Heart right ventricle (tissue), 16 donors: ENCODE measurements around the gene PACS2. TPM values are rescaled to one million over a fixed set of nuclear protein-coding genes. Genes with fewer than 3 reads are reported as not detected.

Source experiments
- ATAC-seq, 8 donors: fragments of 200-7000 bp; cut with Tn5 transposase; one replicate each; pipeline ENCODE4 v1.9.1; 2020; ENCODE audit warnings: mild to moderate bottlenecking in 8 of 8, moderate library complexity in 8 of 8, moderate number of reproducible peaks in 1 of 8
- DNase-seq, 2 donors: peaks; one replicate each; pipeline ENCODE4 v3.0.0-alpha.2; 2020
- H3K27ac ChIP-seq, 10 donors: fragments of 200-600 bp; sonication (generic) in 2 of 10; one replicate each; pipeline versions ENCODE4 v1.5.0 to v1.8.0; 2020 to 2022; ENCODE audit warnings: mild to moderate bottlenecking in 3 of 10
- H3K27me3 ChIP-seq, 7 donors: fragments of 200-600 bp; one replicate each; pipeline ENCODE4 v1.8.0; 2021 to 2022; ENCODE audit warnings: mild to moderate bottlenecking in 2 of 7
- H3K36me3 ChIP-seq, 9 donors: fragments of 200-600 bp; sonication (generic) in 1 of 9; one replicate each; pipeline versions ENCODE4 v1.5.0 to v1.8.0; 2020 to 2022; ENCODE audit warnings: mild to moderate bottlenecking in 2 of 9
- H3K4me1 ChIP-seq, 9 donors: fragments of 200-600 bp; sonication (generic) in 1 of 9; one replicate each; pipeline versions ENCODE4 v1.5.0 to v1.8.0; 2020 to 2022; ENCODE audit warnings: mild to moderate bottlenecking in 4 of 9
- H3K4me3 ChIP-seq, 10 donors: fragments of 200-600 bp; sonication (generic) in 2 of 10; one replicate each; pipeline versions ENCODE4 v1.5.0 to v1.8.0; 2020 to 2022; ENCODE audit warnings: mild to moderate bottlenecking in 7 of 10, moderate library complexity in 2 of 10
- H3K9me3 ChIP-seq, 11 donors: fragments of 200-600 bp in 10 of 11; sonication (generic) in 2 of 11; one replicate each; pipeline versions ENCODE4 v1.5.0 to v1.8.0; 2013 to 2022; ENCODE audit warnings: mild to moderate bottlenecking in 2 of 11, control low read depth in 1 of 11, moderate library complexity in 1 of 11
- CTCF ChIP-seq, 9 donors: fragments of 200-600 bp; sonication (generic) in 2 of 9; IDR thresholded peaks; one replicate each; pipeline versions ENCODE4 v1.5.0 to v1.8.0; 2021 to 2022; ENCODE audit warnings: antibody characterized with exemption in 9 of 9, mild to moderate bottlenecking in 5 of 9, moderate library complexity in 1 of 9
- WGBS, 2 donors: extraction: QIAGEN DNeasy Blood & Tissue Kit; methylation state at CpG; one replicate each; pipeline ENCODE4 v1.1.7; 2013; ENCODE audit warnings: inconsistent platforms in 1 of 2; 5-methylcytosine and 5-hydroxymethylcytosine counted together
- intact Hi-C, 10 donors: fragments of 100-400 bp; cut with DNase I; formaldehyde crosslinking; loops; one replicate each; pipeline versions ENCODE4 v1.11.1 to v1.14.2; 2022
- polyA plus RNA-seq, 2 donors: library from polyadenylated mRNA; stranded (reverse); fragments of 200-250 nt; gene quantifications; one replicate each; pipeline ENCODE4 v1.2.3, GENCODE V29; 2013
- total RNA-seq, 10 donors: library from RNA; stranded (reverse); fragmentation: NEBNext Ultra II Directional in 3 of 10; extraction: Animal tissue kit (Norgen Biotek cat#: 25700) in 3 of 10; gene quantifications; one replicate each; pipeline versions ENCODE4 v1.2.1 to v1.2.4, GENCODE V29; 2021 to 2023
- donor health status: Arrhythmogenic right ventricular cardiomyopathy.
- donor health status: ischemic (EF 13 %, LVEDD 7.1; RV severe dilation, severe dysfunction).
- donor health status: healthy with polysubstance abuse.
- donor health status: DM: no; HTN: yes; CAD: no.
- donor health status: DM: no; HTN: no; CAD: no.
- donor health status: ischemic (EF 25% LVEDD 6.9; RV normal size, moderate dysfunction).
- donor health status: ischemic (EF 25% LVEDD 5.7; RV mildly dilated, moderate dysfunction).
- donor health status: healthy.
- donor health status: DM: yes; HTN: yes; CAD: no.
- donor health status: Ischemic cardiomyopathy.
- donor health status: ischemic (EF 35%, LVEDD 5.7; RV mildly dilated, moderate dysfunction).
- donor health status: nonischemic (EF 11% LVEDD 7.7; RV severe dilation, severe dysfunction).
- donor health status: DM: yes; HTN: yes; CAD: no.
- donor health status: PGD.
- donor health status: ischemic (EF 29% LVEDD 5.4; RV normal size, mild dysfunction).
- donor health status: nonischemic (EF 23%, LVEDD 6.1; RV moderate dilation, normal function).

PACS2 gene
- total and polyA plus RNA-seq, 12 donors = 41.8 to 123 (median 54.6) TPM

DNA sequence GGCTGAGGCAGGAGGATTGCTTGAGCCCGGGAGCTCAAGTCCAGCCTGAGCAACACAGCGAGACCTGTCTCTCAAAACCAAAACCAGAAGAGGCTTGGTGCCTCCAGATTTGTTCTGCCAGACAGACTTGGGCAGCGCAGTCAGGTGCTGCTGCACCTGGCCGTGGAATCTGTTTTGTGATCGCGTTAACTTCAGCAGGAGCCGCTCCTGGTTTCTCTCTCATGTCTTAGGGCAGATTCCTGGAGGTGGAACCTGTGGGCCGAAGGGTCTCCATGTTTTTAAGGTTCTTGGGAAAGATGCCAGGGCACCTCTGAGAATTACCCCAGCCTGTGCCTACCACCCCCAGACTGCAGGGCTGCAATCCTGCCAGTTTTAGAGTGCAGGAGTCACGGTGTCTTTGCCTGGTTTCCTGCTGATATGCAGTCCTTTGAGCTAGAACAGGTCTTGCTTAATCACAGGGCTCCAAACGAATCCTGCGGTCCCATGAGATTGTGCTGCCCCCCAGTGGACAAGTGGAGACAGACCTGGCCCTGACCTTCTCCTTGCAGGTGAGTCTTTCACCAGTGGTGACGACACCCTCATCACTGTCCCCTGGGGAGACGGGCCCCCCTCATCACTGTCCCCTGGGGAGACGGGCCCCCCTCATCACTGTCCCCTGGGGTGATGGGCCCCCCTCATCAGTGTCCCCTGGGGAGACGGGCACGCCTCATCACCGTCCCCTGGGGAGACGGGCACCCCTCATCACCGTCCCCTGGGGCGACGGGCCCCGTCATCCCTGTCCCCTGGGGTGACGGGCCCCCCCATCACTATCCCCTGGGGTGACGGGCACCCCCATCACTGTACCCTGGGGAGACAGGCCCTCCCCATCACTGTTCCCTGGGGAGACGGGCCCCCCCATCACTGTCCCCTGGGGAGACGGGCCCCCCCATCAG lies 37.6 kb downstream of the PACS2 start:
- Histone ChIP-seq H3K27me3 (no peaks in the 10 kb centered on the region), H3K9me3 (no peaks in the 10 kb centered on the region), H3K4me3 (no peak overlapping the region), H3K36me3 (peaks cover 0 to 57% (median 7%) of the 10 kb centered on the region in 9 donors), H3K27ac (peak overlapping the region in 5 of 10 donors; percentile 4 to 58 (median 30)), H3K4me1 (peaks cover 0 to 14% (median 6%) of the 10 kb centered on the region in 9 donors)
- ATAC-seq (peak; percentile 79 to 94 (median 89)), DNase-seq (peak; percentile 78 to 84)
- peak; percentile 74 to 89 (median 86) for TF ChIP-seq CTCF (IDR thresholded peaks at IDR 0.05)
- WGBS, 2 donors = 64 to 65% methylated on average over 26 of the region's 26 CpGs
- intact Hi-C loops = loop anchor here in 9 of 10 donors (1.0 to 10.0 kb wide), 12 partner anchors 35 to 377 kb away; partner anchors contain the start of gene AHNAK2 (in 1 of the 9)

GRCh38 chr14:105353136-105353535 lies 38.6 kb downstream of the PACS2 start:
- intact Hi-C loops = loop anchor here in 7 of 10 donors (2.0 to 10.0 kb wide), 9 partner anchors 36 to 378 kb away; partner anchors contain the start of gene AHNAK2 (in 1 of the 7)
- DNase-seq = no peak
- WGBS, 2 donors = 90 to 95% methylated on average over 10 of the region's 10 CpGs
- Histone ChIP-seq H3K27ac (no peak overlapping the region), H3K4me3 (no peak overlapping the region), H3K4me1 (peaks cover 0 to 11% (median 4%) of the 10 kb centered on the region in 9 donors), H3K9me3 (no peaks in the 10 kb centered on the region), H3K27me3 (no peaks in the 10 kb centered on the region), H3K36me3 (peaks cover 0 to 62% (median 7%) of the 10 kb centered on the region in 9 donors)
- no peak for ATAC-seq
- TF ChIP-seq CTCF (IDR thresholded peaks at IDR 0.05) = no peak

GRCh38 chr14:105354541-105354940 lies 40.0 kb downstream of the PACS2 start:
- Histone ChIP-seq H3K4me3 (no peak overlapping the region), H3K4me1 (peaks cover 0 to 9% (median 4%) of the 10 kb centered on the region in 9 donors), H3K27me3 (no peaks in the 10 kb centered on the region), H3K36me3 (peaks cover 0 to 61% (median 12%) of the 10 kb centered on the region in 9 donors), H3K27ac (no peak overlapping the region), H3K9me3 (no peaks in the 10 kb centered on the region)
- ATAC-seq (no peak), DNase-seq (no peak)
- no peak for TF ChIP-seq CTCF (IDR thresholded peaks at IDR 0.05)
- intact Hi-C loops = loop anchor here in 7 of 10 donors (5.0 to 10.0 kb wide), 8 partner anchors 37 to 380 kb away; partner anchors contain the start of gene AHNAK2 (in 1 of the 7)
- 96 to 97% methylated on average over 20 of the region's 20 CpGs for WGBS, 2 donors

GRCh38 chr14:105355049-105355575 lies 40.6 kb downstream of the PACS2 start:
- no peaks in the 10 kb centered on the region for H3K27me3 ChIP-seq
- peaks cover 0 to 9% (median 4%) of the 10 kb centered on the region in 9 donors for H3K4me1 ChIP-seq
- intact Hi-C loops = loop anchor here in 3 of 10 donors (10.0 kb wide), 3 partner anchors 90 to 380 kb away; partner anchors contain the start of gene AHNAK2 (in 1 of the 3)
- ATAC-seq = no peak
- H3K36me3 ChIP-seq = peaks cover 0 to 63% (median 12%) of the 10 kb centered on the region in 9 donors
- H3K4me3 ChIP-seq = no peak overlapping the region
- no peak for TF ChIP-seq CTCF (IDR thresholded peaks at IDR 0.05)
- H3K27ac ChIP-seq = no peak overlapping the region
- no peaks in the 10 kb centered on the region for H3K9me3 ChIP-seq
- no peak for DNase-seq
- WGBS, 2 donors = 93 to 96% methylated on average over 27 of the region's 27 CpGs
